Stimulated activated memory B cell treated with anti-CD40 and anti-IgM and Interleukin-4, amounts not matched to agents 10 μg/mL and 1 μg/mL and 100 μg/mL, for 72 hours (primary cell): ENCODE data around the gene THSD7B.

ENCODE experiments used
- ATAC-seq: fragments of 150-1000 bp; cut with Tn5 transposase; 2 replicates; pipeline ENCODE4 v1.10.0; 2021
- H3K27ac Mint-ChIP-seq: one replicate; pipeline ENCODE4 v1.8.0; 2022; ENCODE audit warnings: mild to moderate bottlenecking, mixed read lengths
- H3K27me3 Mint-ChIP-seq: one replicate; pipeline ENCODE4 v1.8.0; 2022; ENCODE audit warnings: mixed read lengths
- H3K36me3 Mint-ChIP-seq: one replicate; pipeline ENCODE4 v1.8.0; 2022; ENCODE audit warnings: mixed read lengths
- H3K4me1 Mint-ChIP-seq: one replicate; pipeline ENCODE4 v1.8.0; 2022; ENCODE audit warnings: mixed read lengths
- H3K4me3 Mint-ChIP-seq: one replicate; pipeline ENCODE4 v1.8.0; 2022; ENCODE audit warnings: mild to moderate bottlenecking, moderate library complexity, mixed read lengths
- H3K9me3 Mint-ChIP-seq: one replicate; pipeline ENCODE4 v1.8.0; 2022; ENCODE audit warnings: mixed read lengths

THSD7B gene

DNA sequence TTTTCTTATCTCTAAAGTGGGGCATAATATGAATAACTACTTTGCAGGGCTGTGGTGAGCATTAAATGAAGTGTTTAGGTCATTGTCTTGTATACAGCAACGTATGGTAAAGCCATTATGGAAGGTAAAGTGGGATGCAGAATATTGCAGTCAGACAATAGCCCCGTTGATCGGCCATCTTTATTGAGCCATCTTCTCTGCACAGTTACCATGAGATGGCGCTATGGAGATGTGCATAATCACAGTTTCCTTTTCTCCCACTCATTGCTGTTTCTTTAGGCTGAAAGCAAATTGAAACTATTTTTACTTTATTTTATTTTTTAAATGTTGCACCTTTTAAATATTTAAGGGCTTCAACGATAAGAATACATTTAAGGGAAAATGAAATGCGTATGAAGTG is 108.9 kb downstream of the THSD7B start:
- Mint-ChIP-seq H3K9me3 (no peaks in the 10 kb centered on the region), H3K4me1 (no peaks in the 10 kb centered on the region), H3K4me3 (no peak overlapping the region), H3K27ac (no peak overlapping the region), H3K27me3 (no peaks in the 10 kb centered on the region), H3K36me3 (no peaks in the 10 kb centered on the region)
- no peak for ATAC-seq

DNA sequence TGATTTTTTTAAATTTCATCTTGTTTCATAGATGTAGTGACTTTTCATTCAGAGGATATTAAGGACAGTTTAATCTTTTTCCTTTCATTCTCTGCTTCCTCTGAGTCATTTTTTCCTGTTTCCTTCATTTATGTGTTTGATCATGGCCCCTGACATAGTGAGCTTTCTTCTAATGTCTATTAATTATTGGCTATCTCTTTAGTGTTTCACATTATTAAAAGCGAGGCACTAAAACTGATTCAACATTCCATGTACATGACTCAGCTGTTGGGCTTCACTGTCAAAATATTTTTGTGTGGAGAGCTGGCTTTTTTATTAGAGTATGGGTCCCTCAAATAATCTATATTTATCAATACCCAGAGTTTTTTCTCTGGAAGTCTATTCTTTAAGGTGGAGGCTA is 125.8 kb downstream of the THSD7B start:
- no peak overlapping the region for H3K4me3 Mint-ChIP-seq
- no peak overlapping the region for H3K27ac Mint-ChIP-seq
- no peaks in the 10 kb centered on the region for H3K36me3 Mint-ChIP-seq
- ATAC-seq: no peak
- no peaks in the 10 kb centered on the region for H3K4me1 Mint-ChIP-seq
- H3K27me3 Mint-ChIP-seq: no peaks in the 10 kb centered on the region
- H3K9me3 Mint-ChIP-seq: peaks cover 4% of the 10 kb centered on the region

DNA sequence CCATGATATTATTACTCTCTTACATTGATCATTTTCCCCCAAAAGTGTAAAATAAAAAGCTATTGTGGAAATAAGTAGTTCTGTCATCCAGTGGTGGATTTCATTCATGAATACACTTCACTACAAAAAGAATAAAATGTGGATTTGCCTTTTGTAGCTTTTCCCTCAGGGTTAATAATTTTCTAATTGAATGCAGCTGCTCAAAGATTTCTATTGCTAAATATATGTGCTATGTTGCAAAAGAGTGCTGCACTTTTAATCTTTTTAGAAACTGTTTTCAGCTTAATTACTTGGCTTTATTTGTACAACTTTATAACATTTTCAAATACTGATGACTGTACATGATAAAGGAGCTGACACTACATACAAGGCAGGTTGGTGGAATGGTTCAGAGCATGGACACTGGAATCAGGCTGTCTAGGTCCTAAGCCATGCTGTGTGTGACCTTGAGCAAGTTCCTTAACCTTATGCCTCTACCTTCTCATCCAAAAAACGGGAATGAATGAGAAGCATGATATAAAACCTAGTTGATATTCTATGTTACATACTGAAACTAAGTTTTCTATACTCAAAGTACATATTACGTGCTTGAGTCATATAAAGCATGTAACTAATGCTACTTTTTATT is 128.8 kb downstream of the THSD7B start:
- no peaks in the 10 kb centered on the region for H3K4me1 Mint-ChIP-seq
- H3K9me3 Mint-ChIP-seq: no peaks in the 10 kb centered on the region
- no peak for ATAC-seq
- no peak overlapping the region for H3K27ac Mint-ChIP-seq
- H3K36me3 Mint-ChIP-seq: no peaks in the 10 kb centered on the region
- no peaks in the 10 kb centered on the region for H3K27me3 Mint-ChIP-seq
- H3K4me3 Mint-ChIP-seq: no peak overlapping the region

DNA sequence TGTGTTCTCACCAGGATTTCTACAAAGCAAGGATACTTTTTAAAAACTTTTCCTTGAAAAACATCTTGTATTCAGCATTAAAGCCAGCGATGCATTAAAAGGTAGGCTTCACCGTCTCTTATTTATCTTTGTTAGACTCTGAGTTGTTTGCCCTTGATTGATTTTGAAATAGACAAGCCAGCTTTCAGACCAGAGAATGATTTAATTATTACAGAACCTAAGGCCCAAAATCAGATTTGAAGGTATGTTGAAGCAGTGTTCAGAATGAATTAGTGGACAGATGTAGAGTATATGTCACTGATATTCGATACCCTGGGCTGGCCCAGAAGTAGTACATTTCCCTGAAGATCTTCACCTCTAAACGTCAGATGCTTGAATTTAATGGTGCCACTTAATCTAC is 136.4 kb downstream of the THSD7B start:
- ATAC-seq: no peak

DNA sequence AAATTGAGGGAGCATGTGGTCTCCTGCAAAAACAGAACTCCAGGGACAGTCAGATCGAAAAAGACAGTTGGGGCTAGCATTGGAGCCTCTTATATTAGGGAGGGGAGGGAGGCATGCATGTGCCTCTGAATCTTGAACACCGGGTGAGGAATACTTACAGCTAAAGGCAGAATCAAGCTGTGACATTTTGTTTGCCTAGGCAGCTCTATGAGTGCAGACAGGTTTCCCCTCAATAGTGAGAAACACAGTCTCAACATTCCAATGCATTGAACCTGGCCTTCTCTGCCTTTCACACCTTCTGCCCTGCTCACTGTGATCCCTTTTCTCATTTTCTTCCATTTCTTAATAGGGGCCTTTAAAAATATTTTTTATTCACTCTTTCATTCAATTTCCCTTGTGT is 140.4 kb downstream of the THSD7B start:
- ATAC-seq: peak; percentile 49
- H3K27me3 Mint-ChIP-seq: no peaks in the 10 kb centered on the region
- H3K36me3 Mint-ChIP-seq: no peaks in the 10 kb centered on the region
- H3K9me3 Mint-ChIP-seq: no peaks in the 10 kb centered on the region
- no peak overlapping the region for H3K27ac Mint-ChIP-seq
- no peak overlapping the region for H3K4me3 Mint-ChIP-seq
- no peaks in the 10 kb centered on the region for H3K4me1 Mint-ChIP-seq

More for the DNA sequence above, 136.4 kb downstream of the THSD7B start:
- no peaks in the 10 kb centered on the region for H3K36me3 Mint-ChIP-seq
- H3K4me1 Mint-ChIP-seq: no peaks in the 10 kb centered on the region
- no peaks in the 10 kb centered on the region for H3K9me3 Mint-ChIP-seq
- H3K27me3 Mint-ChIP-seq: no peaks in the 10 kb centered on the region
- H3K4me3 Mint-ChIP-seq: no peak overlapping the region
- no peak overlapping the region for H3K27ac Mint-ChIP-seq

DNA sequence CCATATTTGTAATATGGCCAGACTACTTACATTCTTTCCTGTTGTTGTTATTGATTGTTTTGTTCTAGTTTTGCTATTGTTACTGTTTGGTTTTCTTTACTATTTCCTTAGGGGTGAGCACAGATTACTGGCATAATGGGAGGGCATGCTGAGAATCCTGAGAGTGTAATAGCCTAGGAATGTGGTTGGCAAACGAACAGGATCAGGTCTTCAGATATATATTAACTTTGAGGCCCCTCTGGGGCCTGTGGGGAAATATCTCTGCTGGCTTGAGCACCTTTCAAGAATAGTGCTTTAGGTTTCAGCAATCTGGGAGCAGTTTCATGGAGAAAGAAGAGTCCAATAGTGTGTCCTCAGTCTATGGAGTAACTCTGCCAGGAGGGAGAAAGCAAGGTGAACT is 144.4 kb downstream of the THSD7B start:
- Mint-ChIP-seq H3K4me3 (no peak overlapping the region), H3K9me3 (peaks cover 9% of the 10 kb centered on the region), H3K36me3 (no peaks in the 10 kb centered on the region), H3K4me1 (no peaks in the 10 kb centered on the region), H3K27ac (no peak overlapping the region), H3K27me3 (no peaks in the 10 kb centered on the region)
- ATAC-seq: no peak

DNA sequence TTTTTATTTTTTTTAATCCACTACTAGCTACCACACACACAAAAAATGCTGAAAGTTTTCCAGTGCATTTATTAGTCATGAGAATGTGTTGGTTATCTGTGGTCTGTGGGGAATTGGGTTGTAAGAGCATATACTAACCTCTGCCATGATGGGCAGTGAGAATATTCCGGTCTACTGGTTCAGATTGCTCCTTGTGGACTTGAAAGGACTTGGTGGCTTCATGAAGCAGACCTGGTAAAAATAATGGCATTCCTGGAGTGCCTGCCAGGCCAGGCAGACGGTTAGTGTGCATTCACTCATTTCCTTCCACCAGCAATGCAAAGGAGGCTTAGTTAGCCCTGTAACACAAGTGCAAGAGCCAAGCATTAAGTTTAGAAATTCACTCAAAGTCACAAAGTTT is 150.8 kb downstream of the THSD7B start:
- ATAC-seq: no peak
- Mint-ChIP-seq H3K4me1 (no peaks in the 10 kb centered on the region), H3K36me3 (no peaks in the 10 kb centered on the region), H3K27me3 (no peaks in the 10 kb centered on the region), H3K9me3 (peaks cover 9% of the 10 kb centered on the region), H3K27ac (no peak overlapping the region), H3K4me3 (no peak overlapping the region)

DNA sequence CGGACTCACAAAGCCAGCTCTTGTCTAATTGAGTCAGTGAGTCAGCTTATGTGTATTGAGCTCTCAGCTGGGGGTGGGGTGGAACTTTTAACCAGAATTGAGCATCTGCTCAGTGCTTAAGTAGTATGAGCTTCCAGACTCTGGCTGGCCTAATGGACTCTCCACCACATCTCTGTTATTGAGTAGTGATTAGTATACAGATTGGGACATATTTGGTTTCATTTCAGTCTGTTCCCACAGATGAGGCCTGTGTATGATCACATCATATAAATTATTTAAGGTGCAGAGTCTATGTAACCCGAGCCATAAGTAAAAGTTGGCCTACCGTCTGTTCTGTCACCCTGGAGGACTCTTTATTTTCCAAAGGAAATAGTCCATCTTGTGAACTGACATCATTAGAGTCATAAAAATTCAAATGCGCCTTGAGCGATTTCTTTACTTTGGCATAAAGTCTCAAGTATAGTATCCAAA is 152.1 kb downstream of the THSD7B start:
- Mint-ChIP-seq H3K36me3 (no peaks in the 10 kb centered on the region), H3K27me3 (no peaks in the 10 kb centered on the region), H3K27ac (no peak overlapping the region), H3K4me3 (no peak overlapping the region), H3K4me1 (no peaks in the 10 kb centered on the region), H3K9me3 (peaks cover 6% of the 10 kb centered on the region)
- no peak for ATAC-seq

DNA sequence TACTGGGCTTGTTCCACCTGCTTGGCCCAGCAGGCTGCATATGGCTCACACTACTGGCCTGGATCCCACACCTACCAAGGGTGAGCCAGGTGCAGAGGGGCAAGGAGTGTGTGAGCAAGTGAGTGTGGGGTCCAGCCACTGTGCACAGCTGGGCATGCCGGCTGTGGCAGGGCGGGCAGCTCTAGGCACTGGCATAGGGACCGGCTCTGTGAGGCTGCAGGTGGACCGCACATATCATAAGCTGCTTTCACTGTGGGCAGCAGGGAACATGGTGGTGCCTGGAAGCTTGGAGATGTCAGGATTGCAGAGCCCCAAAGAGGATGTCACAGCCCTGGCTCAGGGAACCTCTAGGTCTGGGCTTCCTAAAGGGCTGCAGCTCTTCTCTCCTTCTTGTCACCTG is 154.3 kb downstream of the THSD7B start:
- Mint-ChIP-seq H3K4me1 (no peaks in the 10 kb centered on the region), H3K4me3 (no peak overlapping the region), H3K27me3 (no peaks in the 10 kb centered on the region), H3K27ac (no peak overlapping the region), H3K36me3 (no peaks in the 10 kb centered on the region), H3K9me3 (peaks cover 4% of the 10 kb centered on the region)
- peak; percentile 34 for ATAC-seq

DNA sequence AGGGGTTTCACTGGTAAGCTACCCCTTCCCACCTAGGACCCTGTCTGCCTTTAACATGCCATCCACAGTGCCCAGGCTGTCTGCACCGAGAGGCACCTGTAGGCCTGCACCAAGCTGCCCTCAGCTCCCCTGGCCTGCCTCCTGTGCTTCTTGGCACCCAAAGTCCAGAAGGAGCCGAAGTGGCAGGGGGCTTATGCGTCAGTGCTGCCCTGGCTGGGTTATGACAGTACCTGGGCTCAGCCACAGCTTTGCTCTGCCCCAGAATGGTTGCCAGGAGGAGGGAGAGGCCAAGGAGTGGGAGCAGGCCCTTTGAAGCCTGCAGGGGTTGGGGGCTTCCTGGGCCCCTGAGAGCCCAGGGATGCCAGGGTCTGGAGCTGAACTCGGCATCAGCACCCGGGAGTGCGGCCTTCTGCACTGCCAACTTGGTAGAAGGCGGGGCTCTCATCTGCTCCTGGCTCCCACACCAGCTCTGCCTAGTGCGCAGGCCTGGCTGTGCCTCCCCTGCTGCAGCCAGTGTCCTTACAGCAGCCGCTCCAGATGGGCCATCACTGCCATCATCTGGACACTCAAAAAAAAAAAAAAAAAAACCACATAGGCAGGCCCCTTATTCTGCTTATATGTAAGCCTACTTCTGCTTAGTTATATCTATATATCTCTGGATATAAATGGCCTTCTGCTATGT is 155.4 kb downstream of the THSD7B start:
- Mint-ChIP-seq H3K9me3 (peaks cover 4% of the 10 kb centered on the region), H3K27ac (no peak overlapping the region), H3K4me3 (no peak overlapping the region), H3K36me3 (no peaks in the 10 kb centered on the region), H3K27me3 (no peaks in the 10 kb centered on the region), H3K4me1 (no peaks in the 10 kb centered on the region)
- no peak for ATAC-seq

DNA sequence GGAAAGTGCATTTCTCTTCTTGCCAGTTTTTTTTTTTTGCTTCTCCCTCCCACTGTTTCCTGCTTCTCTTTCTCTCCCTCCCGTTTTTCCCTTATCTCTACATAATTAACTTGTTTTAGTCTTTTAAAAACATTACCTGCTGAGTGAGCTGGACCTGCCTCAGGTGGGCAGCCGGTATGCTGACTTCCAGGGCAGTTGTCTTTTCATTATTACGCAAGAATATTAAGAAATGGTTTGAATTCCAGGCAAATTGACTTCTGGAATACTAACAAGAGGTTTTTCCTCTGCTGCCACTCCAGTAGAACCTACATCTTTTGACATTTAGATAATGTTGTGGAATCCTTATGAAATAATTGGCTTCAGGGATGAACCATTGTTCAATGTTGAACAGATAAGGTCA is 161.8 kb downstream of the THSD7B start:
- no peak overlapping the region for H3K27ac Mint-ChIP-seq
- H3K36me3 Mint-ChIP-seq: no peaks in the 10 kb centered on the region
- ATAC-seq: no peak
- peaks cover 7% of the 10 kb centered on the region for H3K9me3 Mint-ChIP-seq
- H3K4me1 Mint-ChIP-seq: no peaks in the 10 kb centered on the region
- H3K4me3 Mint-ChIP-seq: no peak overlapping the region
- H3K27me3 Mint-ChIP-seq: peaks cover 12% of the 10 kb centered on the region

DNA sequence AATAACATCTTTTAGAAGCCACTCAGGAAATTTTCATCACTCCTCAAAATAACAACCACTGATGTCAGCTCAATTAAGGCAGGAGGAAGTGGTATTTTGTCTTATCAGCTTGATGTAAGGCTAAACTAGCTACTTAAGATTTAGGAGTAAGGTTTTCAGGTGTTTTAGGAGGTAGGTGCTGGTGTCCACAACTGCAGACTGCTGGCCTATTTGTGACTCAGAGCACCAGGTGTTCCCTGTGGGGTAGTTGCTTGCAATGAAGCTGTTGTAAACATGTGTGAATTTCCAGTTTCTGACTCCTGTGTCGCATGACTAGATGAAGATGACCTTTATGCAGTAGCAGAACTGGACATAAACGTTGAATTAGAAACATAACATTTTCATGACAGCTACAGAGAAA is 164.2 kb downstream of the THSD7B start:
- no peaks in the 10 kb centered on the region for H3K36me3 Mint-ChIP-seq
- no peak overlapping the region for H3K4me3 Mint-ChIP-seq
- peaks cover 3% of the 10 kb centered on the region for H3K9me3 Mint-ChIP-seq
- H3K27ac Mint-ChIP-seq: no peak overlapping the region
- H3K27me3 Mint-ChIP-seq: peaks cover 12% of the 10 kb centered on the region
- H3K4me1 Mint-ChIP-seq: no peaks in the 10 kb centered on the region
- ATAC-seq: no peak

DNA sequence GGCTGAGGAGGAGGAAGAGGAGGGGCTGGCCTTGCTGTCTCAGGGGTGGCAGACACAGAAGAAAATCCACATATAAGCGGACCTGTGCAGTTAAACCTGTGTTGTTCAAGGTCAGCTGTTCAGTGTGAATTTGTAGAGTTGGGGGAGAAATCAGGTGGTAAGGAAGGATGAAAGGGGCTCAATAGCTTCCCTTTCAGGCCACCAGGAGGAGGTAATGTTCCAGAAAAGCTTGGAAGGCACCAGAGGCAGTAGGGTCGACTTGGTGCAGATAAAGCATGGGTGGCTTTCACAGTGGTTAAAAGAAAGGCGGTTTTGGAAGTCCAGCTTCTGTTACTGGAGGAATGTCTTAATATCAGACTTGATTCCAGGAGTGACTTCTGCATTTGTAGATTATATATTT is 167.4 kb downstream of the THSD7B start:
- Mint-ChIP-seq H3K27ac (no peak overlapping the region), H3K4me3 (no peak overlapping the region), H3K36me3 (no peaks in the 10 kb centered on the region), H3K9me3 (peaks cover 4% of the 10 kb centered on the region), H3K4me1 (no peaks in the 10 kb centered on the region), H3K27me3 (peaks cover under 1% of the 10 kb centered on the region)
- ATAC-seq: no peak

DNA sequence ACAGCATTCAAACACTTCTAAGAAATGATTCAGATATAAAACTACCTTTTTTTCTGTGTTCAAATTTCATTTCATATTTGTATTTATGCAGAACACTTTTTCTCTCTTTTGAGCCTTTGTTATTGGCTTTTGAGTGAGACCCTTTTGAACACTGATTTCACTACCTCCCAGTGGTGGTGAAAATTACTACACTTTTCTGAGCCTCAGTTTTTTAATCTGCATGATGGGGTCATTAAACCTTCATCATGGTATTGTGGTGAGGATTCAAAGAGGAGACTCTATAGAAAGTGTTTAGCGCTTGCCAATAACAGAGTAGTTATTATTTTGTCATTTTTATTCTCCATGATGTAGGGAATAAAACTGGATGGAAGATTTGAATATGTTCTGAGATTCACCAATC is 169.8 kb downstream of the THSD7B start:
- no peak for ATAC-seq
- Mint-ChIP-seq H3K4me1 (no peaks in the 10 kb centered on the region), H3K4me3 (no peak overlapping the region), H3K27me3 (no peaks in the 10 kb centered on the region), H3K9me3 (peaks cover 6% of the 10 kb centered on the region), H3K36me3 (no peaks in the 10 kb centered on the region), H3K27ac (no peak overlapping the region)

DNA sequence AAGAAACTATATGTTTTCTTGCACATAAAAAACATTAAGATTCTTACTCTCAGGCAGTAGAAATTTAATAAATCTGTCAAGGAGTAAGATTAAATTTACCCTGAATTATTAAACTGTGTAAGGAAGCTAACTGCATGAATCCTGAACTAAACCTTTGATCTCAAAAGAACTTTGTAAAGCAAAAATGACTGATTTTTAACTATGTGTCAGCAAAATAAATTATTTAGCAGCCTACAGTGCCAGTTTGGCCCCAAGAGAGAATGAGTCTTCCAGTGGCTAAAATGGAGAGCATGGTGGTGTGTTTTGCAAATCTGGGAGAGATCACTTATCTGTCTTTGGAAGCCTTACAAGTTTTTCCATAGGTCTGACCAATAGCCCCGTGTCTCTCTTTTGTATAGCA is 190.7 kb downstream of the THSD7B start:
- Mint-ChIP-seq H3K27ac (no peak overlapping the region), H3K36me3 (no peaks in the 10 kb centered on the region), H3K27me3 (no peaks in the 10 kb centered on the region), H3K4me3 (no peak overlapping the region), H3K4me1 (no peaks in the 10 kb centered on the region), H3K9me3 (no peaks in the 10 kb centered on the region)
- no peak for ATAC-seq

DNA sequence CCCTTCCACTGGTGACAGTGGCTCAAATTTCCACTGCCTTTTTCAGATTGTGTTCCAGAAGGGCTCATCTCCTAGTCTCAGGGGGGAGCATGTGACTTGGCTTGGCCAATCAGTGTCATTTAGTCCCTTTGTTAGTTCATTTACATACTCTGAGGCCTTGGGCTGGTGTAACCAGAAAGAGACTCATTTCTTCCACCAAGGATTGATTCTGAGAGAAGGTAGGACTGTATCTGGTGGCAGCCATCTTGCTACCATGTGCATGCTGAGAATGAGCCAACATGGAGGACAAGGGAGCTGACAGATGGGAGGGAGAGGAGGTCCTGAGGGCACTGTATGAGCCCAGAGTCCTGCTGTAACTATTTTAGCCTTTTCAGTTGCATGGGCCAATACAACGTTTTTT is 191.7 kb downstream of the THSD7B start:
- H3K9me3 Mint-ChIP-seq: no peaks in the 10 kb centered on the region
- no peak for ATAC-seq
- H3K27ac Mint-ChIP-seq: no peak overlapping the region
- H3K4me3 Mint-ChIP-seq: no peak overlapping the region
- no peaks in the 10 kb centered on the region for H3K4me1 Mint-ChIP-seq
- no peaks in the 10 kb centered on the region for H3K36me3 Mint-ChIP-seq
- no peaks in the 10 kb centered on the region for H3K27me3 Mint-ChIP-seq
